HCT116 (cell line): ENCODE data around the gene EVL. TPM values are rescaled to one million over a fixed set of nuclear protein-coding genes. Genes with fewer than 3 reads are reported as not detected.

Source experiments
- ATAC-seq: fragments of 200-7000 bp; cut with Tn5 transposase; 2 replicates; pipeline ENCODE4 v1.9.1; 2020; ENCODE audit warnings: mild to moderate bottlenecking, moderate library complexity
- BruUV-seq: library from RNA; stranded (reverse); fragments of 400-500 nt; replicated peaks from 2 replicates; lab custom pipeline; 2021; lab: Mats Ljungman, UMichigan
- CTCF ChIA-PET: fragments of 300-600 bp; sonication (Branson Sonifier 250); formaldehyde crosslinking; loops from one replicate; lab custom pipeline; 2021; ENCODE audit warnings: antibody characterized with exemption; lab: Charles Lee
- POLR2A ChIA-PET: fragments of 300-600, 350-600 bp; sonication (Branson Sonifier 250); formaldehyde crosslinking; loops from one replicate; lab custom pipeline; 2021; ENCODE audit warnings: antibody characterized with exemption; lab: Charles Lee
- RAD21 ChIA-PET, 2 experiments: fragments of 300-600 bp; sonication (Branson Sonifier 250); formaldehyde crosslinking; loops; one replicate each; lab custom pipeline; 2023; ENCODE audit warnings: low total read pairs in 2 of 2; ENCODE audit not compliant: uncharacterized antibody in 2 of 2, unreplicated experiment in 2 of 2, low non-redundant PET in 1 of 2; lab: Charles Lee
- DNase-seq: peaks from one replicate; pipeline ENCODE4 v3.0.0-alpha.2; 2010; ENCODE audit warnings: low read depth, low spot score
- H2AFZ ChIP-seq: fragments of 200-600 bp; shearing (Covaris generic), sonication (generic); 2 replicates; pipeline ENCODE4 v1.6.1; 2017; ENCODE audit warnings: low read depth, mixed run types, mixed read lengths, antibody characterized with exemption, low read length; ENCODE audit not compliant: poor library complexity, severe bottlenecking
- H3K27ac ChIP-seq: 2 replicates; pipeline ENCODE4 v1.5.1; 2012; ENCODE audit warnings: low read depth, low read length
- H3K27me3 ChIP-seq: fragments of 200-600 bp; sonication (generic); 2 replicates; pipeline ENCODE4 v1.6.1; 2016; ENCODE audit warnings: mixed run types, low read length, mixed read lengths; ENCODE audit not compliant: insufficient read depth
- H3K36me3 ChIP-seq, 2 experiments: fragments of 200-500 bp in 1 of 2; fragments of 200-600 bp in 1 of 2; sonication (Bioruptor generic) in 1 of 2; sonication (generic) in 1 of 2; 2 replicates each; pipeline versions ENCODE4 v1.5.1 to v1.6.1; 2014 to 2016; ENCODE audit warnings: low read length in 2 of 2, inconsistent platforms in 1 of 2, mixed read lengths in 1 of 2, mixed run types in 1 of 2; ENCODE audit not compliant: insufficient read depth in 2 of 2, control insufficient read depth in 1 of 2
- H3K4me1 ChIP-seq, 2 experiments: fragments of 200-600 bp in 1 of 2; sonication (generic) in 1 of 2; 2 replicates each; pipeline versions ENCODE4 v1.5.1 to v1.6.1; 2012 to 2017; ENCODE audit warnings: low read length in 2 of 2, inconsistent platforms in 1 of 2, mild to moderate bottlenecking in 1 of 2, mixed read lengths in 1 of 2, mixed run types in 1 of 2, moderate library complexity in 1 of 2; ENCODE audit not compliant: insufficient read depth in 2 of 2, control insufficient read depth in 1 of 2
- H3K4me2 ChIP-seq: fragments of 200-600 bp; sonication (generic); 2 replicates; pipeline ENCODE4 v1.6.1; 2017; ENCODE audit warnings: mixed run types, low read length, mixed read lengths
- H3K4me3 ChIP-seq, 2 experiments: fragments of 200-600 bp in 1 of 2; sonication (generic) in 1 of 2; replicated peaks in 1 of 2; 2 replicates each; pipeline ENCODE4 v1.5.1; 2011 to 2016; ENCODE audit warnings: low read length in 2 of 2, control low read depth in 1 of 2, low read depth in 1 of 2, mild to moderate bottlenecking in 1 of 2, mixed read lengths in 1 of 2, mixed run types in 1 of 2
- H3K79me2 ChIP-seq: fragments of 200-600 bp; sonication (generic); 2 replicates; pipeline ENCODE4 v1.6.1; 2017; ENCODE audit warnings: mild to moderate bottlenecking, mixed run types, low read length, moderate library complexity, mixed read lengths; ENCODE audit not compliant: insufficient read depth
- H3K9ac ChIP-seq: fragments of 200-600 bp; sonication (generic); 2 replicates; pipeline ENCODE4 v1.6.1; 2016; ENCODE audit warnings: low read length, mixed read lengths
- H3K9me2 ChIP-seq: fragments of 200-600 bp; sonication (generic), shearing (Covaris generic); 2 replicates; pipeline ENCODE4 v1.6.1; 2017; ENCODE audit warnings: mixed run types, mild to moderate bottlenecking, moderate library complexity; ENCODE audit not compliant: insufficient read depth
- H3K9me3 ChIP-seq, 2 experiments: fragments of 200-500 bp in 1 of 2; fragments of 200-600 bp in 1 of 2; sonication (Bioruptor generic) in 1 of 2; sonication (generic) in 1 of 2; 2 replicates each; pipeline ENCODE4 v1.6.1; 2014 to 2017; ENCODE audit warnings: low read length in 2 of 2, mixed read lengths in 2 of 2, inconsistent platforms in 1 of 2, low read depth in 1 of 2, mild to moderate bottlenecking in 1 of 2, mixed run types in 1 of 2, moderate library complexity in 1 of 2; ENCODE audit not compliant: control insufficient read depth in 1 of 2, insufficient read depth in 1 of 2
- H4K20me1 ChIP-seq: fragments of 200-600 bp; sonication (generic), shearing (Covaris generic); 2 replicates; pipeline ENCODE4 v1.6.1; 2017; ENCODE audit warnings: mixed run types, mild to moderate bottlenecking, moderate library complexity; ENCODE audit not compliant: insufficient read depth
- CEBPB ChIP-seq: IDR thresholded peaks from 2 replicates; pipeline ENCODE4 v1.6.1; 2012; ENCODE audit warnings: low read depth
- EGR1 ChIP-seq: IDR thresholded peaks from 2 replicates; pipeline ENCODE4 v1.6.1; 2012; ENCODE audit warnings: low read depth
- EZH2 ChIP-seq: fragments of 200-600 bp; sonication (generic); IDR thresholded peaks from 2 replicates; pipeline ENCODE4 v1.6.1; 2017; ENCODE audit warnings: antibody characterized with exemption, mixed run types
- FOSL1 ChIP-seq: IDR thresholded peaks from 2 replicates; pipeline ENCODE4 v1.6.1; 2012; ENCODE audit warnings: low read depth
- JUND ChIP-seq: IDR thresholded peaks from 2 replicates; pipeline ENCODE4 v1.6.1; 2012
- POLR2AphosphoS5 ChIP-seq: IDR thresholded peaks from 2 replicates; pipeline ENCODE4 v1.6.1; 2011; ENCODE audit warnings: mild to moderate bottlenecking, low read depth, low read length, moderate library complexity
- SP1 ChIP-seq: IDR thresholded peaks from 2 replicates; pipeline ENCODE4 v1.6.1; 2012; ENCODE audit warnings: low read depth
- YY1 ChIP-seq: IDR thresholded peaks from 2 replicates; pipeline ENCODE4 v1.6.1; 2011; ENCODE audit warnings: low read length, low read depth, moderate library complexity, mild to moderate bottlenecking; ENCODE audit not compliant: insufficient replicate concordance; ENCODE audit errors: extremely low read depth
- ZFX ChIP-seq: fragments of 450-650 bp; IDR thresholded peaks from 2 replicates; pipeline ENCODE4 v1.6.1; 2017
- intact Hi-C: fragments of 100-400 bp; cut with micrococcal nuclease; formaldehyde crosslinking; loops from 2 replicates; pipeline ENCODE4 v1.10.0; 2022
- total RNA-seq: library from RNA; stranded (reverse); gene quantifications from one replicate; pipeline ENCODE4 v1.2.1, GENCODE V29; 2021; ENCODE audit not compliant: unreplicated experiment
- TF ChIP-seq, protein P1 (sequence below), 3 experiments: fragments of 200-600 bp in 1 of 3; sonication (generic) in 1 of 3; IDR thresholded peaks in 2 of 3; conservative IDR thresholded peaks in 1 of 3; 2 replicates each; pipeline ENCODE4 v1.5.1; 2012 to 2017; ENCODE audit warnings: low read depth in 2 of 3, low read length in 2 of 3, antibody characterized with exemption in 1 of 3, borderline replicate concordance in 1 of 3, control low read depth in 1 of 3, mild to moderate bottlenecking in 1 of 3, mixed read lengths in 1 of 3, mixed run types in 1 of 3, moderate library complexity in 1 of 3; ENCODE audit not compliant: insufficient read depth in 1 of 3
- TF ChIP-seq, protein P2 (sequence below): IDR thresholded peaks from 2 replicates; pipeline ENCODE4 v1.6.1; 2012; ENCODE audit warnings: low read depth

The EVL gene
- total RNA-seq, 1 experiment from 2014 or later = 19.9 TPM

DNA sequence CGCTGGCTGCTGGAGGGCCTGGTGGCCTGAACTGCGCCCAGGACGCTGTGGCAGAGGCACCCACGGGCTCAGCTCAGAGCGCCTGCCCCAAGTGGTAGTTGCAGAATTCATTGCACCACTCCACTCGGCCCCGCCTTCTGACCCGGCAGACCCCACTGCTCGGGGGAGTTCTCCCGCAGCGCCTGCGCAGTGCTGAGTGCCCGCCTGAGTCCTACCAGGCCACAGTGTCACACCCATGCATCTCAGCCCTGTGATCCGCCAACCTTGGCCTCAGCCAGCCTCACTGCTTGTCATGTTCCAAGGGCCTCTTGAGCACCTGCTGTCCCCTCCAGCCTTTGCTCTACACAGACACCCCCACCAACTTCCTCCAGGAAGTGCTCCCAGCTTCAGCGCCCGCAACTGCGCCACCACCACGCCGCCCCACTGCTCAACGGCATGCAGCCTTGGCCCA, 82.0 kb downstream of the EVL start:
- no peaks in the 10 kb centered on the region for H3K9me3 ChIP-seq
- H3K27ac ChIP-seq = no peak overlapping the region
- DNase-seq (no peak), ATAC-seq (no peak)
- ChIA-PET RAD21 (no interaction called here), CTCF (no interaction called here), POLR2A (no interaction called here)
- no peak overlapping the region for H3K9ac ChIP-seq
- intact Hi-C loops = no loop called here
- H3K4me3 ChIP-seq = no peak overlapping the region
- BruUV-seq = no TSS peak
- H3K36me3 ChIP-seq = no peaks in the 10 kb centered on the region
- H4K20me1 ChIP-seq = no peaks in the 10 kb centered on the region
- H3K27me3 ChIP-seq = no peaks in the 10 kb centered on the region
- H3K9me2 ChIP-seq = no peaks in the 10 kb centered on the region
- no peak overlapping the region for H3K4me2 ChIP-seq
- no peak for TF ChIP-seq EZH2
- no peak for TF ChIP-seq EGR1
- TF ChIP-seq CEBPB = no peak
- TF ChIP-seq SP1 = no peak
- TF ChIP-seq ZFX = no peak
- TF ChIP-seq, protein P1, sequence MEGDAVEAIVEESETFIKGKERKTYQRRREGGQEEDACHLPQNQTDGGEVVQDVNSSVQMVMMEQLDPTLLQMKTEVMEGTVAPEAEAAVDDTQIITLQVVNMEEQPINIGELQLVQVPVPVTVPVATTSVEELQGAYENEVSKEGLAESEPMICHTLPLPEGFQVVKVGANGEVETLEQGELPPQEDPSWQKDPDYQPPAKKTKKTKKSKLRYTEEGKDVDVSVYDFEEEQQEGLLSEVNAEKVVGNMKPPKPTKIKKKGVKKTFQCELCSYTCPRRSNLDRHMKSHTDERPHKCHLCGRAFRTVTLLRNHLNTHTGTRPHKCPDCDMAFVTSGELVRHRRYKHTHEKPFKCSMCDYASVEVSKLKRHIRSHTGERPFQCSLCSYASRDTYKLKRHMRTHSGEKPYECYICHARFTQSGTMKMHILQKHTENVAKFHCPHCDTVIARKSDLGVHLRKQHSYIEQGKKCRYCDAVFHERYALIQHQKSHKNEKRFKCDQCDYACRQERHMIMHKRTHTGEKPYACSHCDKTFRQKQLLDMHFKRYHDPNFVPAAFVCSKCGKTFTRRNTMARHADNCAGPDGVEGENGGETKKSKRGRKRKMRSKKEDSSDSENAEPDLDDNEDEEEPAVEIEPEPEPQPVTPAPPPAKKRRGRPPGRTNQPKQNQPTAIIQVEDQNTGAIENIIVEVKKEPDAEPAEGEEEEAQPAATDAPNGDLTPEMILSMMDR (IDR thresholded peaks at IDR 0.05 in 2 of 3, conservative IDR thresholded peaks at IDR 0.05 in 1 of 3; ENCODE audit: borderline replicate concordance in 1 of 3, insufficient read depth in 1 of 3, low read depth in 2 of 3, low read length in 2 of 3) = no peak
- no peak for TF ChIP-seq POLR2AphosphoS5
- TF ChIP-seq JUND = no peak
- TF ChIP-seq FOSL1 = no peak
- TF ChIP-seq, protein P2, sequence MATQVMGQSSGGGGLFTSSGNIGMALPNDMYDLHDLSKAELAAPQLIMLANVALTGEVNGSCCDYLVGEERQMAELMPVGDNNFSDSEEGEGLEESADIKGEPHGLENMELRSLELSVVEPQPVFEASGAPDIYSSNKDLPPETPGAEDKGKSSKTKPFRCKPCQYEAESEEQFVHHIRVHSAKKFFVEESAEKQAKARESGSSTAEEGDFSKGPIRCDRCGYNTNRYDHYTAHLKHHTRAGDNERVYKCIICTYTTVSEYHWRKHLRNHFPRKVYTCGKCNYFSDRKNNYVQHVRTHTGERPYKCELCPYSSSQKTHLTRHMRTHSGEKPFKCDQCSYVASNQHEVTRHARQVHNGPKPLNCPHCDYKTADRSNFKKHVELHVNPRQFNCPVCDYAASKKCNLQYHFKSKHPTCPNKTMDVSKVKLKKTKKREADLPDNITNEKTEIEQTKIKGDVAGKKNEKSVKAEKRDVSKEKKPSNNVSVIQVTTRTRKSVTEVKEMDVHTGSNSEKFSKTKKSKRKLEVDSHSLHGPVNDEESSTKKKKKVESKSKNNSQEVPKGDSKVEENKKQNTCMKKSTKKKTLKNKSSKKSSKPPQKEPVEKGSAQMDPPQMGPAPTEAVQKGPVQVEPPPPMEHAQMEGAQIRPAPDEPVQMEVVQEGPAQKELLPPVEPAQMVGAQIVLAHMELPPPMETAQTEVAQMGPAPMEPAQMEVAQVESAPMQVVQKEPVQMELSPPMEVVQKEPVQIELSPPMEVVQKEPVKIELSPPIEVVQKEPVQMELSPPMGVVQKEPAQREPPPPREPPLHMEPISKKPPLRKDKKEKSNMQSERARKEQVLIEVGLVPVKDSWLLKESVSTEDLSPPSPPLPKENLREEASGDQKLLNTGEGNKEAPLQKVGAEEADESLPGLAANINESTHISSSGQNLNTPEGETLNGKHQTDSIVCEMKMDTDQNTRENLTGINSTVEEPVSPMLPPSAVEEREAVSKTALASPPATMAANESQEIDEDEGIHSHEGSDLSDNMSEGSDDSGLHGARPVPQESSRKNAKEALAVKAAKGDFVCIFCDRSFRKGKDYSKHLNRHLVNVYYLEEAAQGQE = no peak
- TF ChIP-seq YY1 = no peak
- H2AFZ ChIP-seq = no peak overlapping the region
- H3K4me1 ChIP-seq = no peaks in the 10 kb centered on the region; a peak in 1 of 4 replicates
- H3K79me2 ChIP-seq = no peaks in the 10 kb centered on the region
